GM19324 (cell line): ENCODE data around the gene IPPK.
"Not testable (repeated sequence)": the region's sequence is repeated elsewhere in the genome, so short reads cannot be mapped to it uniquely, and the experiment has no call there.

Source experiments
- ATAC-seq: cut with Tn5 transposase; IDR thresholded peaks from one replicate; pipeline ENCODE4 v1.9.1; 2021; ENCODE audit warnings: mild to moderate bottlenecking, moderate library complexity; ENCODE audit not compliant: unreplicated experiment, low FRiP score

The IPPK gene

GRCh38 chr9:92601451-92601850, 68.5 kb downstream of the IPPK start:
- ATAC-seq = no peak

- ATAC-seq = no peak
Observed at GRCh38 chr9:92600462-92601261, 69.3 kb downstream of the IPPK start.

GRCh38 chr9:92599938-92600461, 69.9 kb downstream of the IPPK start:
- no peak for ATAC-seq

- ATAC-seq = no peak
Observed at GRCh38 chr9:92598382-92598781, 71.5 kb downstream of the IPPK start.

GRCh38 chr9:92595930-92596329, 74.0 kb downstream of the IPPK start:
- ATAC-seq = no peak

GRCh38 chr9:92595075-92595474, 74.9 kb downstream of the IPPK start:
- not testable (repeated sequence) for ATAC-seq

- no peak for ATAC-seq
Observed at GRCh38 chr9:92592946-92593861, 76.7 kb downstream of the IPPK start.

GRCh38 chr9:92592537-92592936, 77.4 kb downstream of the IPPK start:
- no peak for ATAC-seq

- no peak for ATAC-seq
Observed at GRCh38 chr9:92590377-92590776, 79.6 kb downstream of the IPPK start.

- ATAC-seq = no peak
Observed at GRCh38 chr9:92589923-92590322, 80.0 kb downstream of the IPPK start.

GRCh38 chr9:92576175-92576574, 93.8 kb downstream of the IPPK start:
- ATAC-seq = no peak

GRCh38 chr9:92573612-92574011, 96.3 kb downstream of the IPPK start:
- not testable (repeated sequence) for ATAC-seq

GRCh38 chr9:92571871-92572270, 98.1 kb downstream of the IPPK start:
- not testable (repeated sequence) for ATAC-seq

- no peak for ATAC-seq
Observed at GRCh38 chr9:92564982-92565381, 104.9 kb downstream of the IPPK start.

GRCh38 chr9:92564504-92564903, 105.4 kb downstream of the IPPK start:
- ATAC-seq = no peak
